K562 (cell line): ENCODE data around the gene FBXO27. TPM values are rescaled to one million over a fixed set of nuclear protein-coding genes. Genes with fewer than 3 reads are reported as not detected.

ENCODE experiments used
- E2F3 ChIP-seq: fragments of 250-450 bp; sonication (Bioruptor Pico); IDR thresholded peaks from 2 replicates; pipeline ENCODE4 v1.4.0; 2020; ENCODE audit warnings: mild to moderate bottlenecking
- ETV6 ChIP-seq, 3 experiments: fragments of 150-350 bp in 1 of 3; sonication (generic) in 1 of 3; formaldehyde crosslinking in 1 of 3; IDR thresholded peaks; 2 replicates each; pipeline versions ENCODE4 v1.6.1 to v1.8.0; 2014 to 2022; ENCODE audit warnings: borderline replicate concordance in 2 of 3, low read depth in 2 of 3, antibody characterized with exemption in 1 of 3, low read length in 1 of 3, mild to moderate bottlenecking in 1 of 3, missing genetic modification reagents in 1 of 3
- HDAC3 ChIP-seq: fragments of 450-650 bp; IDR thresholded peaks from 2 replicates; pipeline ENCODE4 v1.6.1; 2018; ENCODE audit warnings: borderline replicate concordance, mild to moderate bottlenecking, moderate library complexity; ENCODE audit not compliant: partially characterized antibody
- NCOA1 ChIP-seq: fragments of 450-650 bp; IDR thresholded peaks from 2 replicates; pipeline ENCODE4 v1.6.1; 2016; ENCODE audit warnings: low read depth
- NR2C1 ChIP-seq, 2 experiments: fragments of 450-650 bp; IDR thresholded peaks; 2 replicates each; pipeline ENCODE4 v1.6.1; 2017; ENCODE audit warnings: mild to moderate bottlenecking in 2 of 2, antibody characterized with exemption in 1 of 2, inconsistent platforms in 1 of 2, missing compliant biosample characterization in 1 of 2, missing genetic modification characterization in 1 of 2
- NR2C2 ChIP-seq, 2 experiments: fragments of 200-800 bp in 1 of 2; sonication (Bioruptor generic) in 1 of 2; sonication (generic) in 1 of 2; formaldehyde crosslinking in 1 of 2; IDR thresholded peaks; 2 replicates each; pipeline versions ENCODE4 v1.6.1 to v1.8.0; 2016 to 2022; ENCODE audit warnings: mild to moderate bottlenecking in 1 of 2, missing compliant biosample characterization in 1 of 2, missing genetic modification characterization in 1 of 2, missing genetic modification reagents in 1 of 2
- POLR2A ChIP-seq: fragments of 450-650 bp; conservative IDR thresholded peaks from 2 replicates; pipeline ENCODE4 v1.6.1; 2016
- POLR2AphosphoS2 ChIP-seq: IDR thresholded peaks from 2 replicates; pipeline ENCODE4 v1.6.1; 2012; ENCODE audit warnings: low read length, improper control_type of control experiment
- POLR2G ChIP-seq: fragments of 200-400 bp; formaldehyde crosslinking; IDR thresholded peaks from 2 replicates; pipeline ENCODE4 v1.6.1; 2017; ENCODE audit warnings: low read depth, mild to moderate bottlenecking, antibody characterized with exemption, low read length, moderate library complexity
- RBBP5 ChIP-seq: fragments of 200-600 bp; sonication (generic); IDR thresholded peaks from 2 replicates; pipeline ENCODE4 v1.6.1; 2012; ENCODE audit warnings: borderline replicate concordance, mild to moderate bottlenecking, low read length, control low read depth, inconsistent platforms; ENCODE audit not compliant: insufficient read depth, poor library complexity, severe bottlenecking
- RBM17 ChIP-seq: fragments of 200-400 bp; formaldehyde crosslinking; IDR thresholded peaks from 2 replicates; pipeline ENCODE4 v1.6.1; 2017; ENCODE audit warnings: low read depth, mild to moderate bottlenecking, low read length, borderline replicate concordance
- ZFP30 ChIP-seq: fragments of 250-450 bp; sonication (Bioruptor Pico); IDR thresholded peaks from 2 replicates; pipeline ENCODE4 v1.8.0; 2022; ENCODE audit warnings: moderate library complexity, mild to moderate bottlenecking, inconsistent platforms, borderline replicate concordance
- ZNF133 ChIP-seq: fragments of 250-450 bp; sonication (Bioruptor Pico); IDR thresholded peaks from 2 replicates; pipeline ENCODE4 v1.4.0; 2020; ENCODE audit warnings: mild to moderate bottlenecking
- polyA plus RNA-seq, 8 experiments: library from polyadenylated mRNA; depleted of rRNA in 4 of 8; stranded (reverse) in 5 of 8; unstranded in 3 of 8; fragments of >200 nt; fragmentation: Nextera tagmentation in 2 of 8; fragmentation: Illumina TruSeq in 1 of 8; extraction: Ambion mirVana in 2 of 8; extraction: Trizol in 1 of 8; gene quantifications; 2 replicates each; pipeline versions ENCODE4 v1.2.1 to v1.2.3, GENCODE V29; 2011 to 2014; ENCODE audit warnings: inconsistent platforms in 1 of 8, missing spikeins in 1 of 8
- total RNA-seq, 7 experiments: library from RNA; depleted of rRNA in 6 of 7; stranded (reverse); fragments of >200 nt in 6 of 7; fragmentation: Illumina TruSeq in 2 of 7; extraction: Trizol in 2 of 7; gene quantifications; 2 replicates each; pipeline versions ENCODE4 v1.2.1 to v1.2.3, GENCODE V29; 2011 to 2021; ENCODE audit warnings: low replicate concordance in 1 of 7
- TF ChIP-seq, protein P1 (sequence below): sonication (generic); formaldehyde crosslinking; IDR thresholded peaks from 2 replicates; pipeline ENCODE4 v1.8.1; 2023; ENCODE audit warnings: mild to moderate bottlenecking, missing genetic modification reagents
- TF ChIP-seq, protein P2 (sequence below): fragments of 250-450 bp; sonication (Bioruptor Pico); IDR thresholded peaks from 2 replicates; pipeline ENCODE4 v1.5.0; 2021; ENCODE audit warnings: mild to moderate bottlenecking, moderate library complexity

Gene FBXO27
- total and polyA plus RNA-seq, 9 of the 15 experiments (the other 6 are each of a cell fraction or from before 2014, with no cell fraction given), result 1.8 to 11.0 (median 6.3) TPM

DNA sequence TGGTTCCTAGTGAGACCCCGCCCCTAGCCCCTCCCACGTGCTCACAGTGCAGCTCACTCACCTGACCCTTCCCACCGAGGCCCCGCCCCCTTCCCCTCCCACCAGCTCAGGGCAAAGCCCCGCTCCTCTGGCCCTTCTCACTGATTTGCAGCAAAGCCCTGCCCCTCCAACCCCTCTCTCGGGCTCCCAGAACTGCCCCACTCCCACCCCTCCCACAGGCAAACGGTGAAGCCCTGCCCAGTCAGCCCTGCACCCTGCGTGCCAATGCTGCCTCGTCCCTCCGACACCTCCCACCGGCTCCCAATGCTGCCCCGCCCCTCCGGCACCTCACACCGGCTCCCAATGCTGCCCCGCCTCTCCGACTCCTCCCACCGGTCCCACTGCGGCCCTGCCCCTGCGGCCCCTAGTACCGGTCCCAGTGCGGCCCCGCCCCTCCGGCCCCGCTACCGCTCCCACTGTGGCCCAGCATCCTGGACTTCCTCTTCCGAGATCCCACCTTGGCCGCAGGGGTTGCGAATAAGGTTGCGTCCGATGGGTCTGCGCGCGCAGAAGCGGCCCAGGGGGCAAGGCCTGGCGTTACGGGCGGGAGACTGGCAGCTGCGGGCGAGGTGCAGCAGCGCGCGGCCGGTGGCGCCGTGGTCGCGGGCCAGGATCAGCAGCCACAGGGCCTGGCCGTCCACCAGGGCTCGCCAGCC, 834 bp downstream of the FBXO27 start (continued):
- TF ChIP-seq RBM17 (no peak), POLR2AphosphoS2 (no peak), NCOA1 (no peak), RBBP5 (no peak), NR2C1 (IDR thresholded peaks at IDR 0.05) (no peak), NR2C1 (tag; IDR thresholded peaks at IDR 0.05) (no peak), ZNF133 (CRISPR knock-in tag) (no peak), ZFP30 (CRISPR knock-in tag) (no peak), ETV6 (IDR thresholded peaks at IDR 0.05; ENCODE audit: borderline replicate concordance in 1 of 2, low read depth in 2 of 2, low read length in 1 of 2) (no peak), ETV6 (CRISPR knock-in tag; IDR thresholded peaks at IDR 0.05; ENCODE audit: borderline replicate concordance) (no peak), POLR2A (peak; percentile 27; the same call in 1 of the 2 replicates), HDAC3 (no peak), POLR2G (peak; percentile 73), NR2C2 (CRISPR knock-in tag; IDR thresholded peaks at IDR 0.05) (peak; percentile 61; the same call in 1 of the 2 replicates), NR2C2 (tag; IDR thresholded peaks at IDR 0.05) (no peak), E2F3 (CRISPR knock-in tag) (no peak)
- TF ChIP-seq, protein P1, sequence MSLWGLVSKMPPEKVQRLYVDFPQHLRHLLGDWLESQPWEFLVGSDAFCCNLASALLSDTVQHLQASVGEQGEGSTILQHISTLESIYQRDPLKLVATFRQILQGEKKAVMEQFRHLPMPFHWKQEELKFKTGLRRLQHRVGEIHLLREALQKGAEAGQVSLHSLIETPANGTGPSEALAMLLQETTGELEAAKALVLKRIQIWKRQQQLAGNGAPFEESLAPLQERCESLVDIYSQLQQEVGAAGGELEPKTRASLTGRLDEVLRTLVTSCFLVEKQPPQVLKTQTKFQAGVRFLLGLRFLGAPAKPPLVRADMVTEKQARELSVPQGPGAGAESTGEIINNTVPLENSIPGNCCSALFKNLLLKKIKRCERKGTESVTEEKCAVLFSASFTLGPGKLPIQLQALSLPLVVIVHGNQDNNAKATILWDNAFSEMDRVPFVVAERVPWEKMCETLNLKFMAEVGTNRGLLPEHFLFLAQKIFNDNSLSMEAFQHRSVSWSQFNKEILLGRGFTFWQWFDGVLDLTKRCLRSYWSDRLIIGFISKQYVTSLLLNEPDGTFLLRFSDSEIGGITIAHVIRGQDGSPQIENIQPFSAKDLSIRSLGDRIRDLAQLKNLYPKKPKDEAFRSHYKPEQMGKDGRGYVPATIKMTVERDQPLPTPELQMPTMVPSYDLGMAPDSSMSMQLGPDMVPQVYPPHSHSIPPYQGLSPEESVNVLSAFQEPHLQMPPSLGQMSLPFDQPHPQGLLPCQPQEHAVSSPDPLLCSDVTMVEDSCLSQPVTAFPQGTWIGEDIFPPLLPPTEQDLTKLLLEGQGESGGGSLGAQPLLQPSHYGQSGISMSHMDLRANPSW (CRISPR knock-in tag), result no peak
- TF ChIP-seq, protein P2, sequence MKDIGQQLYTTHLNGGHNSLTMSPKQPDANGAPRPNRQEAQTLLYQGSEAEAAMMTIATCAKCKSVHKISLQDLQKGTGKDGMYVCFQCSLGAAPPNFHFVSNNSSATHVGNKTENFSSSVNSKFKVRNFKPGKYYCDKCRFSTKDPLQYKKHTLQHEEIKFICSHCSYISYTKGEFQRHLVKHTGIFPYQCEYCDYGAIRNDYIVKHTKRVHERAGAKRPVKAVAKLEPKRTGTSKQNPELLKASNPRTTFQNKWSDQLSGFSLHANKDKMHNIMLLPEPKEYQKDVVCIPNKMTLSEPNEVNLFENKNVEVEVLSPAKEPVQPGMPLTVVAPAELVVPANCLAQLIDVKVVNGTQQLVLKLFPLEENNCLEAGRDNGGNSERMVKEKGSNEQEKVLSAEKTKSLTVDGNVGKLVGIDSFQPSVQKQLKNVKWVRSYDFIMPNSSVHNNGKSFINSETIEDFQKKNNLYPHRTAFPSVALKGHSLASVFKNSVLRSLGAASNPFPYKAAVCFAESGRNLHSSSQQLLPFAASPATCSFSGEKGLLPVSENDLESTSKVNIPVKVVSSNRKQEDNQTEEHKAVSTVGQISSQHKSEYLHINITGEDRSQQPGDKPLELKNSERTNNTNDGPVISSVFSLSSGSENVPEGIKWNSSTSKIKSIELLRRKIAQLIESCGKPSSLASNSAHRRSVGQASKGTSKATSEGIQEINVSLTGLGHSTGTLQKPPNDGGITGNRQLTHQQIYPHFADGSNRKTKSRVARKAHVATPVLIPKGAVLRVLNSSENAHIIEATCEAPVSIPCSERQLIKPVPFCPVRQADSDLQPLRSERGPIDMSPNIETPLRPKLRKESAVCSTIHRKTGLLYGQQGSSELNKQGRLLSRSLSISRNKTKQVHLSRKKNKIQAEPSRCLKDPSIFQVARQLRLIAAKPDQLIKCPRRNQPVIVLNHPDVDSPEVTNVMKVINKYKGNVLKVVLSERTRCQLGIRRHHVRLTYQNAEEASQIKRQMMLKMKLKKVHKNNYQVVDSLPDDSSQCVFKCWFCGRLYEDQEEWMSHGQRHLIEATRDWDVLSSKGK, result no peak
